Amniotic epithelial cell (primary cell): ENCODE measurements around the gene RPEL1.

ENCODE experiments used
- DNase-seq: peaks from one replicate; pipeline ENCODE4 v3.0.0-alpha.2; 2010; ENCODE audit warnings: low read depth

Gene RPEL1

GRCh38 chr10:103280031-103280430 lies 34.3 kb downstream of the RPEL1 start:
- no peak for DNase-seq

- no peak for DNase-seq
These were observed 34.8 kb downstream of the RPEL1 start for GRCh38 chr10:103280506-103280905.

- peak; percentile 10 for DNase-seq
These were observed 36.1 kb downstream of the RPEL1 start for GRCh38 chr10:103281753-103282152.

- DNase-seq: peak; percentile 55
These were observed 37.3 kb downstream of the RPEL1 start for GRCh38 chr10:103282961-103283360.

- peak; percentile 92 for DNase-seq
These were observed 38.5 kb downstream of the RPEL1 start for GRCh38 chr10:103284170-103284569.

- DNase-seq: no peak
These were observed 42.3 kb downstream of the RPEL1 start for GRCh38 chr10:103287992-103288391.

- no peak for DNase-seq
These were observed 45.9 kb downstream of the RPEL1 start for GRCh38 chr10:103291588-103291987.

- DNase-seq: peak; percentile 95
These were observed 49.8 kb downstream of the RPEL1 start for GRCh38 chr10:103295374-103296015.
